K562 (cell line): ENCODE data around the gene FUT6. TPM values are rescaled to one million over a fixed set of nuclear protein-coding genes. Genes with fewer than 3 reads are reported as not detected.

ENCODE experiments used
- ATF7 ChIP-seq: fragments of 450-650 bp; IDR thresholded peaks from 2 replicates; pipeline ENCODE4 v1.7.1; 2014; ENCODE audit warnings: mild to moderate bottlenecking, moderate library complexity
- HLTF ChIP-seq: fragments of 450-650 bp; IDR thresholded peaks from 2 replicates; pipeline ENCODE4 v1.6.1; 2016
- NFIC ChIP-seq: fragments of 450-650 bp; IDR thresholded peaks from 2 replicates; pipeline ENCODE4 v1.6.1; 2017; ENCODE audit warnings: mild to moderate bottlenecking, inconsistent platforms
- PRMT5 ChIP-seq: sonication (generic); formaldehyde crosslinking; IDR thresholded peaks from 2 replicates; pipeline ENCODE4 v1.5.0; 2020; ENCODE audit warnings: missing genetic modification reagents
- SMARCB1 ChIP-seq: IDR thresholded peaks from 2 replicates; pipeline ENCODE4 v1.6.1; 2011; ENCODE audit warnings: improper control_type of control experiment, low read depth; ENCODE audit not compliant: insufficient read length
- SREBF1 ChIP-seq: fragments of 150-350 bp; IDR thresholded peaks from 2 replicates; pipeline ENCODE4 v1.6.1; 2014; ENCODE audit warnings: antibody characterized with exemption, low read depth, low read length, borderline replicate concordance
- TBL1XR1 ChIP-seq, 2 experiments: IDR thresholded peaks; 2 replicates each; pipeline ENCODE4 v1.6.1; 2012; ENCODE audit warnings: improper control_type of control experiment in 2 of 2, low read length in 2 of 2, mild to moderate bottlenecking in 1 of 2
- ZNF384 ChIP-seq: IDR thresholded peaks from 2 replicates; pipeline ENCODE4 v1.6.1; 2012; ENCODE audit warnings: low read depth, low read length, improper control_type of control experiment
- polyA plus RNA-seq, 8 experiments: library from polyadenylated mRNA; depleted of rRNA in 4 of 8; stranded (reverse) in 5 of 8; unstranded in 3 of 8; fragments of >200 nt; fragmentation: Nextera tagmentation in 2 of 8; fragmentation: Illumina TruSeq in 1 of 8; extraction: Ambion mirVana in 2 of 8; extraction: Trizol in 1 of 8; gene quantifications; 2 replicates each; pipeline versions ENCODE4 v1.2.1 to v1.2.3, GENCODE V29; 2011 to 2014; ENCODE audit warnings: inconsistent platforms in 1 of 8, missing spikeins in 1 of 8
- total RNA-seq, 7 experiments: library from RNA; depleted of rRNA in 6 of 7; stranded (reverse); fragments of >200 nt in 6 of 7; fragmentation: Illumina TruSeq in 2 of 7; extraction: Trizol in 2 of 7; gene quantifications; 2 replicates each; pipeline versions ENCODE4 v1.2.1 to v1.2.3, GENCODE V29; 2011 to 2021; ENCODE audit warnings: low replicate concordance in 1 of 7
- TF ChIP-seq, protein P1 (sequence below), 2 experiments: fragments of 450-650 bp in 1 of 2; sonication (generic) in 1 of 2; formaldehyde crosslinking in 1 of 2; IDR thresholded peaks in 1 of 2; conservative IDR thresholded peaks in 1 of 2; 2 replicates each; pipeline versions ENCODE4 v1.6.1 to v1.8.1; 2016 to 2023; ENCODE audit warnings: mild to moderate bottlenecking in 2 of 2, moderate library complexity in 2 of 2, inconsistent platforms in 1 of 2, missing genetic modification reagents in 1 of 2
- TF ChIP-seq, protein P2 (sequence below): fragments of 450-650 bp; formaldehyde crosslinking; IDR thresholded peaks from 2 replicates; pipeline ENCODE4 v1.4.0; 2022; ENCODE audit warnings: mild to moderate bottlenecking, moderate library complexity
- TF ChIP-seq, protein P3 (sequence below): fragments of 450-650 bp; IDR thresholded peaks from 2 replicates; pipeline ENCODE4 v1.6.1; 2016; ENCODE audit warnings: mild to moderate bottlenecking, moderate library complexity
- TF ChIP-seq, protein P4 (sequence below): fragments of 450-650 bp; IDR thresholded peaks from 2 replicates; pipeline ENCODE4 v1.6.1; 2016; ENCODE audit warnings: missing biosample characterization, missing genetic modification characterization

Gene FUT6
- total and polyA plus RNA-seq, 9 of the 15 experiments (the other 6 are each of a cell fraction or from before 2014, with no cell fraction given) = 0.04 TPM; not detected in 8

DNA sequence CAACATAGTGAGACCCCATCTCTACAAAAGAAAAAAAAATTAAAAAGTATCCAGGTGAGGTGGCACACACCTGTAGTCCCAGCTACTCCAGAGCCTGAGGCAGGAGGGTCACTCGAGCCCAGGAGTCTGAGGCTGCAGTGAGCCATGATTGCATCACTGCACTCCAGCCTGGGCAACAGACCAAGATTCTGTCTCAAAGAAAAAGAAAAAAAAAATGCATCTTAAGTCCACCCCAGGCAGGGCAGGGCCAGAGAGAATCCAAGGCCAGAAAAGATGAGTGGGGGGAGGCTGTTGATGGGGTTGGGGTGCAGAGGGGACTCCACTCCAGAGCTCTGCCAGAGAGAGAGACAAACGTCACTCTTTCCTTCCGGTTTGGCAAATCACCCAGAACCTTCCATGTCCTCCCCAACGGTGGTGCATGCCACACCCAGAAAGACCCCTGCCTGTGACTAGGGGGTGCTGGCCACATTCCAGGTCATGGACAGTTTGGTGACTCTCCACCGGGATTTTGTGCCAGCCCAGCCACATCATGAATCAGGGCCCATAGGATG, 11.3 kb upstream of the FUT6 start (continued):
- TF ChIP-seq, protein P1, sequence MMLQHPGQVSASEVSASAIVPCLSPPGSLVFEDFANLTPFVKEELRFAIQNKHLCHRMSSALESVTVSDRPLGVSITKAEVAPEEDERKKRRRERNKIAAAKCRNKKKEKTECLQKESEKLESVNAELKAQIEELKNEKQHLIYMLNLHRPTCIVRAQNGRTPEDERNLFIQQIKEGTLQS (IDR thresholded peaks at IDR 0.05) = peak; percentile 94
- TF ChIP-seq, protein P1 (CRISPR knock-in tag; conservative IDR thresholded peaks at IDR 0.05) = no peak
- TF ChIP-seq HLTF = no peak
- no peak for TF ChIP-seq PRMT5 (CRISPR knock-in tag)
- no peak for TF ChIP-seq SMARCB1
- TF ChIP-seq, protein P2, sequence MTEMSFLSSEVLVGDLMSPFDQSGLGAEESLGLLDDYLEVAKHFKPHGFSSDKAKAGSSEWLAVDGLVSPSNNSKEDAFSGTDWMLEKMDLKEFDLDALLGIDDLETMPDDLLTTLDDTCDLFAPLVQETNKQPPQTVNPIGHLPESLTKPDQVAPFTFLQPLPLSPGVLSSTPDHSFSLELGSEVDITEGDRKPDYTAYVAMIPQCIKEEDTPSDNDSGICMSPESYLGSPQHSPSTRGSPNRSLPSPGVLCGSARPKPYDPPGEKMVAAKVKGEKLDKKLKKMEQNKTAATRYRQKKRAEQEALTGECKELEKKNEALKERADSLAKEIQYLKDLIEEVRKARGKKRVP = no peak
- no peak for TF ChIP-seq SREBF1
- TF ChIP-seq NFIC = peak; percentile 45; the same call in 1 of the 2 replicates
- TF ChIP-seq, protein P3, sequence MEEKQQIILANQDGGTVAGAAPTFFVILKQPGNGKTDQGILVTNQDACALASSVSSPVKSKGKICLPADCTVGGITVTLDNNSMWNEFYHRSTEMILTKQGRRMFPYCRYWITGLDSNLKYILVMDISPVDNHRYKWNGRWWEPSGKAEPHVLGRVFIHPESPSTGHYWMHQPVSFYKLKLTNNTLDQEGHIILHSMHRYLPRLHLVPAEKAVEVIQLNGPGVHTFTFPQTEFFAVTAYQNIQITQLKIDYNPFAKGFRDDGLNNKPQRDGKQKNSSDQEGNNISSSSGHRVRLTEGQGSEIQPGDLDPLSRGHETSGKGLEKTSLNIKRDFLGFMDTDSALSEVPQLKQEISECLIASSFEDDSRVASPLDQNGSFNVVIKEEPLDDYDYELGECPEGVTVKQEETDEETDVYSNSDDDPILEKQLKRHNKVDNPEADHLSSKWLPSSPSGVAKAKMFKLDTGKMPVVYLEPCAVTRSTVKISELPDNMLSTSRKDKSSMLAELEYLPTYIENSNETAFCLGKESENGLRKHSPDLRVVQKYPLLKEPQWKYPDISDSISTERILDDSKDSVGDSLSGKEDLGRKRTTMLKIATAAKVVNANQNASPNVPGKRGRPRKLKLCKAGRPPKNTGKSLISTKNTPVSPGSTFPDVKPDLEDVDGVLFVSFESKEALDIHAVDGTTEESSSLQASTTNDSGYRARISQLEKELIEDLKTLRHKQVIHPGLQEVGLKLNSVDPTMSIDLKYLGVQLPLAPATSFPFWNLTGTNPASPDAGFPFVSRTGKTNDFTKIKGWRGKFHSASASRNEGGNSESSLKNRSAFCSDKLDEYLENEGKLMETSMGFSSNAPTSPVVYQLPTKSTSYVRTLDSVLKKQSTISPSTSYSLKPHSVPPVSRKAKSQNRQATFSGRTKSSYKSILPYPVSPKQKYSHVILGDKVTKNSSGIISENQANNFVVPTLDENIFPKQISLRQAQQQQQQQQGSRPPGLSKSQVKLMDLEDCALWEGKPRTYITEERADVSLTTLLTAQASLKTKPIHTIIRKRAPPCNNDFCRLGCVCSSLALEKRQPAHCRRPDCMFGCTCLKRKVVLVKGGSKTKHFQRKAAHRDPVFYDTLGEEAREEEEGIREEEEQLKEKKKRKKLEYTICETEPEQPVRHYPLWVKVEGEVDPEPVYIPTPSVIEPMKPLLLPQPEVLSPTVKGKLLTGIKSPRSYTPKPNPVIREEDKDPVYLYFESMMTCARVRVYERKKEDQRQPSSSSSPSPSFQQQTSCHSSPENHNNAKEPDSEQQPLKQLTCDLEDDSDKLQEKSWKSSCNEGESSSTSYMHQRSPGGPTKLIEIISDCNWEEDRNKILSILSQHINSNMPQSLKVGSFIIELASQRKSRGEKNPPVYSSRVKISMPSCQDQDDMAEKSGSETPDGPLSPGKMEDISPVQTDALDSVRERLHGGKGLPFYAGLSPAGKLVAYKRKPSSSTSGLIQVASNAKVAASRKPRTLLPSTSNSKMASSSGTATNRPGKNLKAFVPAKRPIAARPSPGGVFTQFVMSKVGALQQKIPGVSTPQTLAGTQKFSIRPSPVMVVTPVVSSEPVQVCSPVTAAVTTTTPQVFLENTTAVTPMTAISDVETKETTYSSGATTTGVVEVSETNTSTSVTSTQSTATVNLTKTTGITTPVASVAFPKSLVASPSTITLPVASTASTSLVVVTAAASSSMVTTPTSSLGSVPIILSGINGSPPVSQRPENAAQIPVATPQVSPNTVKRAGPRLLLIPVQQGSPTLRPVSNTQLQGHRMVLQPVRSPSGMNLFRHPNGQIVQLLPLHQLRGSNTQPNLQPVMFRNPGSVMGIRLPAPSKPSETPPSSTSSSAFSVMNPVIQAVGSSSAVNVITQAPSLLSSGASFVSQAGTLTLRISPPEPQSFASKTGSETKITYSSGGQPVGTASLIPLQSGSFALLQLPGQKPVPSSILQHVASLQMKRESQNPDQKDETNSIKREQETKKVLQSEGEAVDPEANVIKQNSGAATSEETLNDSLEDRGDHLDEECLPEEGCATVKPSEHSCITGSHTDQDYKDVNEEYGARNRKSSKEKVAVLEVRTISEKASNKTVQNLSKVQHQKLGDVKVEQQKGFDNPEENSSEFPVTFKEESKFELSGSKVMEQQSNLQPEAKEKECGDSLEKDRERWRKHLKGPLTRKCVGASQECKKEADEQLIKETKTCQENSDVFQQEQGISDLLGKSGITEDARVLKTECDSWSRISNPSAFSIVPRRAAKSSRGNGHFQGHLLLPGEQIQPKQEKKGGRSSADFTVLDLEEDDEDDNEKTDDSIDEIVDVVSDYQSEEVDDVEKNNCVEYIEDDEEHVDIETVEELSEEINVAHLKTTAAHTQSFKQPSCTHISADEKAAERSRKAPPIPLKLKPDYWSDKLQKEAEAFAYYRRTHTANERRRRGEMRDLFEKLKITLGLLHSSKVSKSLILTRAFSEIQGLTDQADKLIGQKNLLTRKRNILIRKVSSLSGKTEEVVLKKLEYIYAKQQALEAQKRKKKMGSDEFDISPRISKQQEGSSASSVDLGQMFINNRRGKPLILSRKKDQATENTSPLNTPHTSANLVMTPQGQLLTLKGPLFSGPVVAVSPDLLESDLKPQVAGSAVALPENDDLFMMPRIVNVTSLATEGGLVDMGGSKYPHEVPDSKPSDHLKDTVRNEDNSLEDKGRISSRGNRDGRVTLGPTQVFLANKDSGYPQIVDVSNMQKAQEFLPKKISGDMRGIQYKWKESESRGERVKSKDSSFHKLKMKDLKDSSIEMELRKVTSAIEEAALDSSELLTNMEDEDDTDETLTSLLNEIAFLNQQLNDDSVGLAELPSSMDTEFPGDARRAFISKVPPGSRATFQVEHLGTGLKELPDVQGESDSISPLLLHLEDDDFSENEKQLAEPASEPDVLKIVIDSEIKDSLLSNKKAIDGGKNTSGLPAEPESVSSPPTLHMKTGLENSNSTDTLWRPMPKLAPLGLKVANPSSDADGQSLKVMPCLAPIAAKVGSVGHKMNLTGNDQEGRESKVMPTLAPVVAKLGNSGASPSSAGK = no peak
- TF ChIP-seq TBL1XR1 (IDR thresholded peaks at IDR 0.05; ENCODE audit: low read length in 2 of 2) = no peak
- TF ChIP-seq ZNF384 = peak; percentile 50; the same call in 1 of the 2 replicates
- TF ChIP-seq ATF7 = peak; percentile 55; the same call in 1 of the 2 replicates
- TF ChIP-seq, protein P4, sequence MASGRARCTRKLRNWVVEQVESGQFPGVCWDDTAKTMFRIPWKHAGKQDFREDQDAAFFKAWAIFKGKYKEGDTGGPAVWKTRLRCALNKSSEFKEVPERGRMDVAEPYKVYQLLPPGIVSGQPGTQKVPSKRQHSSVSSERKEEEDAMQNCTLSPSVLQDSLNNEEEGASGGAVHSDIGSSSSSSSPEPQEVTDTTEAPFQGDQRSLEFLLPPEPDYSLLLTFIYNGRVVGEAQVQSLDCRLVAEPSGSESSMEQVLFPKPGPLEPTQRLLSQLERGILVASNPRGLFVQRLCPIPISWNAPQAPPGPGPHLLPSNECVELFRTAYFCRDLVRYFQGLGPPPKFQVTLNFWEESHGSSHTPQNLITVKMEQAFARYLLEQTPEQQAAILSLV (tag) = 0 out of 2 replicates have a peak, but pooled peaks have one; percentile 35
